Activated T-helper 2 cell treated with anti-CD3 and anti-CD28 coated beads, Interferon-gamma antibody, Interleukin-2, Interleukin-4, amounts not matched to agents 10 μg/mL and 5 μg/mL and 100 μg/mL, durations not matched to agents 14 hours and 24 hours and 36 hours (primary cell): ENCODE data around the gene KIF15. TPM values are rescaled to one million over a fixed set of nuclear protein-coding genes. Genes with fewer than 3 reads are reported as not detected.

Experiments used
- DNase-seq: peaks from one replicate; pipeline ENCODE4 v3.0.0; 2021; ENCODE audit warnings: low spot score
- H3K27ac Mint-ChIP-seq: one replicate; pipeline ENCODE4 v1.8.0; 2021; ENCODE audit warnings: mixed read lengths
- H3K27me3 Mint-ChIP-seq: one replicate; pipeline ENCODE4 v1.8.0; 2021; ENCODE audit warnings: low read depth, mixed read lengths
- H3K36me3 Mint-ChIP-seq: one replicate; pipeline ENCODE4 v1.8.0; 2021; ENCODE audit warnings: low read depth, mixed read lengths
- H3K4me1 Mint-ChIP-seq: one replicate; pipeline ENCODE4 v1.8.0; 2021; ENCODE audit warnings: low read depth, mixed read lengths
- H3K4me3 Mint-ChIP-seq: one replicate; pipeline ENCODE4 v1.8.0; 2021; ENCODE audit warnings: low read depth, mild to moderate bottlenecking, moderate library complexity, mixed read lengths
- H3K9me3 Mint-ChIP-seq: one replicate; pipeline ENCODE4 v1.8.0; 2021; ENCODE audit warnings: mixed read lengths
- intact Hi-C: fragments of 100-400 bp; cut with micrococcal nuclease; formaldehyde crosslinking; loops from one replicate; pipeline ENCODE4 v1.15.1; 2023
- total RNA-seq: library from RNA; stranded (reverse); gene quantifications from 2 replicates; pipeline ENCODE4 v1.2.3, GENCODE V29; 2022

The KIF15 gene
- total RNA-seq, 1 donor from 2014 or later = 28.5 TPM

- no peaks in the 10 kb centered on the region for H3K9me3 Mint-ChIP-seq
- no peak for DNase-seq
These were observed 131.5 kb downstream of the KIF15 start for GRCh38 chr3:44893097-44893496.

GRCh38 chr3:44894485-44894884 is 132.9 kb downstream of the KIF15 start:
- H3K27me3 Mint-ChIP-seq = no peaks in the 10 kb centered on the region
- intact Hi-C loops = no loop called here
- H3K27ac Mint-ChIP-seq = no peak overlapping the region
- H3K36me3 Mint-ChIP-seq = no peaks in the 10 kb centered on the region
- no peak for DNase-seq
- H3K4me3 Mint-ChIP-seq = no peak overlapping the region
- no peaks in the 10 kb centered on the region for H3K9me3 Mint-ChIP-seq
- no peaks in the 10 kb centered on the region for H3K4me1 Mint-ChIP-seq

More at GRCh38 chr3:44893097-44893496, 131.5 kb downstream of the KIF15 start:
- no peaks in the 10 kb centered on the region for H3K27me3 Mint-ChIP-seq
- H3K4me1 Mint-ChIP-seq = no peaks in the 10 kb centered on the region
- no peaks in the 10 kb centered on the region for H3K36me3 Mint-ChIP-seq
- no peak overlapping the region for H3K27ac Mint-ChIP-seq
- intact Hi-C loops = no loop called here
- no peak overlapping the region for H3K4me3 Mint-ChIP-seq

- Mint-ChIP-seq H3K9me3 (no peaks in the 10 kb centered on the region), H3K4me3 (no peak overlapping the region), H3K27ac (no peak overlapping the region), H3K4me1 (peaks cover 3% of the 10 kb centered on the region), H3K27me3 (no peaks in the 10 kb centered on the region), H3K36me3 (no peaks in the 10 kb centered on the region)
- no peak for DNase-seq
- intact Hi-C loops = no loop called here
These were observed 134.8 kb downstream of the KIF15 start for GRCh38 chr3:44896440-44896839.

- DNase-seq = no peak
- Mint-ChIP-seq H3K9me3 (no peaks in the 10 kb centered on the region), H3K36me3 (no peaks in the 10 kb centered on the region), H3K27ac (no peak overlapping the region), H3K27me3 (no peaks in the 10 kb centered on the region), H3K4me3 (no peak overlapping the region), H3K4me1 (peaks cover 3% of the 10 kb centered on the region)
- intact Hi-C loops = no loop called here
These were observed 138.2 kb downstream of the KIF15 start for GRCh38 chr3:44899683-44900367.

GRCh38 chr3:44902628-44903027 is 141.0 kb downstream of the KIF15 start:
- Mint-ChIP-seq H3K27ac (no peak overlapping the region), H3K9me3 (no peaks in the 10 kb centered on the region), H3K4me3 (no peak overlapping the region), H3K27me3 (no peaks in the 10 kb centered on the region), H3K4me1 (peaks cover 3% of the 10 kb centered on the region), H3K36me3 (no peaks in the 10 kb centered on the region)
- DNase-seq = no peak
- intact Hi-C loops = no loop called here

Other genes starting within 250 kb of the KIF15 start
- 0.83 and 1.3 TPM in 2 replicates for gene ZKSCAN7, start 206.6 kb upstream of the KIF15 start, total RNA-seq
- 0.07 and 0.32 TPM in 2 replicates for gene ZNF660, start 176.8 kb upstream of the KIF15 start, total RNA-seq
- 10.4 and 10.7 TPM in 2 replicates for gene ZNF197, start 136.8 kb upstream of the KIF15 start, total RNA-seq
- 2.9 and 4.7 TPM in 2 replicates for gene ZNF35, start 113.1 kb upstream of the KIF15 start, total RNA-seq
- gene ZNF502, start 49.1 kb upstream of the KIF15 start, total RNA-seq = 0.27 and 0.62 TPM in 2 replicates
- 1.1 and 1.3 TPM in 2 replicates for gene ZNF501, start 32.2 kb upstream of the KIF15 start, total RNA-seq
- gene KIAA1143, start 175 bp upstream of the KIF15 start, total RNA-seq = 39.2 and 43.7 TPM in 2 replicates
- gene TMEM42, start 100.1 kb downstream of the KIF15 start, total RNA-seq = 8.8 and 9.4 TPM in 2 replicates
- not detected in 2 replicates for gene TGM4, start 112.8 kb downstream of the KIF15 start, total RNA-seq
- gene ZDHHC3, start 214.4 kb downstream of the KIF15 start, total RNA-seq = 38.0 and 40.3 TPM in 2 replicates
- 83.0 and 86.5 TPM in 2 replicates for gene EXOSC7, start 214.4 kb downstream of the KIF15 start, total RNA-seq